HepG2 (cell line): ENCODE measurements around the gene ASCC2. TPM values are rescaled to one million over a fixed set of nuclear protein-coding genes. Genes with fewer than 3 reads are reported as not detected.

Experiments used
- ATAC-seq: fragments of 200-7000 bp; cut with Tn5 transposase; 3 replicates; pipeline ENCODE4 v1.9.1; 2020; ENCODE audit warnings: mild to moderate bottlenecking, moderate library complexity
- BruUV-seq: library from RNA; stranded (reverse); fragments of 400-500 nt; replicated peaks from 2 replicates; lab custom pipeline; 2021; lab: Mats Ljungman, UMichigan
- CTCF ChIA-PET: fragments of 300-600 bp; formaldehyde crosslinking; extraction: SDS; loops from one replicate; lab custom pipeline; 2021; ENCODE audit warnings: low total read pairs, inconsistent platforms, low intra/inter-chr PET ratio; lab: Yijun Ruan, JAX
- POLR2A ChIA-PET: fragments of 350-600 bp; sonication (Branson Sonifier 250); formaldehyde crosslinking; loops from one replicate; lab custom pipeline; 2020; ENCODE audit warnings: antibody characterized with exemption, inconsistent platforms; lab: Yijun Ruan, JAX
- DNase-seq: peaks from one replicate; pipeline ENCODE4 v3.0.0-alpha.2; 2015; ENCODE audit warnings: low spot score
- FAIRE-seq: peaks from 3 replicates; lab custom pipeline; 2011; peaks lifted over from hg19 to GRCh38; lab: Jason Lieb, UNC
- H2AFZ ChIP-seq: one replicate; pipeline ENCODE4 v1.6.1; 2011; ENCODE audit warnings: low read length, inconsistent platforms
- H3K27ac ChIP-seq: fragments of 300-600 bp; 3 replicates; pipeline ENCODE4 v1.8.0; 2011; ENCODE audit warnings: mixed run types, mild to moderate bottlenecking, mixed read lengths, low read length, inconsistent platforms; ENCODE audit not compliant: insufficient read depth; ENCODE audit errors: extremely low read length
- H3K27me3 ChIP-seq, 2 experiments: fragments of 200-600 bp in 1 of 2; 2 replicates in 1 of 2; 3 replicates in 1 of 2; pipeline versions ENCODE4 v1.6.0 to v1.8.0; 2011; ENCODE audit warnings: low read length in 2 of 2, mild to moderate bottlenecking in 2 of 2, moderate library complexity in 2 of 2, inconsistent platforms in 1 of 2; ENCODE audit not compliant: insufficient read depth in 2 of 2, control insufficient read depth in 1 of 2
- H3K36me3 ChIP-seq, 2 experiments: fragments of 200-600 bp in 1 of 2; replicated peaks in 1 of 2; 2 replicates in 1 of 2; 3 replicates in 1 of 2; pipeline versions ENCODE4 v1.5.1 to v1.8.0; 2011; ENCODE audit warnings: low read length in 2 of 2, inconsistent platforms in 1 of 2; ENCODE audit not compliant: insufficient read depth in 2 of 2, control insufficient read depth in 1 of 2
- H3K4me1 ChIP-seq: 2 replicates; pipeline ENCODE4 v1.5.1; 2012; ENCODE audit warnings: low read length, inconsistent platforms; ENCODE audit not compliant: insufficient read depth
- H3K4me2 ChIP-seq: 2 replicates; pipeline ENCODE4 v1.6.0; 2011; ENCODE audit warnings: low read depth, low read length, inconsistent platforms
- H3K4me3 ChIP-seq, 3 experiments: fragments of 200-600 bp in 1 of 3; sonication (generic), shearing (Covaris generic) in 1 of 3; replicated peaks in 1 of 3; 2 replicates each; pipeline ENCODE4 v1.5.1; 2011 to 2016; ENCODE audit warnings: low read length in 3 of 3, inconsistent platforms in 2 of 3, low read depth in 2 of 3, mild to moderate bottlenecking in 2 of 3, control low read depth in 1 of 3, mixed read lengths in 1 of 3; ENCODE audit not compliant: insufficient read depth in 1 of 3
- H3K79me2 ChIP-seq: one replicate; pipeline ENCODE4 v1.6.1; 2011; ENCODE audit warnings: low read length, inconsistent platforms; ENCODE audit not compliant: insufficient read depth
- H3K9ac ChIP-seq: 2 replicates; pipeline ENCODE4 v1.6.0; 2011; ENCODE audit warnings: mild to moderate bottlenecking, low read depth, low read length, inconsistent platforms; ENCODE audit not compliant: insufficient read depth
- H3K9me3 ChIP-seq: 2 replicates; pipeline ENCODE4 v1.5.1; 2012; ENCODE audit warnings: mild to moderate bottlenecking, low read length
- H4K20me1 ChIP-seq: 2 replicates; pipeline ENCODE4 v1.6.0; 2011; ENCODE audit warnings: inconsistent platforms, mild to moderate bottlenecking, low read length, moderate library complexity; ENCODE audit not compliant: insufficient read depth
- FOSL2 ChIP-seq: sonication (generic); formaldehyde crosslinking; IDR thresholded peaks from 2 replicates; pipeline ENCODE4 v1.4.0; 2020; ENCODE audit warnings: missing genetic modification reagents
- HES4 ChIP-seq: sonication (generic); formaldehyde crosslinking; IDR thresholded peaks from 2 replicates; pipeline ENCODE4 v1.9.0; 2021; ENCODE audit warnings: mild to moderate bottlenecking, missing genetic modification reagents, borderline replicate concordance
- IRX3 ChIP-seq: sonication (generic); formaldehyde crosslinking; IDR thresholded peaks from 2 replicates; pipeline ENCODE4 v1.8.1; 2023; ENCODE audit warnings: mild to moderate bottlenecking, low read depth, missing genetic modification reagents, borderline replicate concordance
- KLF12 ChIP-seq: sonication (generic); formaldehyde crosslinking; IDR thresholded peaks from 2 replicates; pipeline ENCODE4 v1.4.0; 2020; ENCODE audit warnings: missing genetic modification reagents, borderline replicate concordance
- MED8 ChIP-seq: sonication (generic); formaldehyde crosslinking; IDR thresholded peaks from 2 replicates; pipeline ENCODE4 v1.8.1; 2023; ENCODE audit warnings: mild to moderate bottlenecking, missing genetic modification reagents; ENCODE audit not compliant: insufficient replicate concordance
- TBP ChIP-seq: sonication (generic); formaldehyde crosslinking; IDR thresholded peaks from 2 replicates; pipeline ENCODE4 v1.5.0; 2020; ENCODE audit warnings: missing genetic modification reagents
- TOPORS ChIP-seq: sonication (generic); formaldehyde crosslinking; IDR thresholded peaks from 2 replicates; pipeline ENCODE4 v1.8.0; 2023; ENCODE audit warnings: mild to moderate bottlenecking, missing genetic modification reagents
- ZEB1 ChIP-seq: IDR thresholded peaks from 2 replicates; pipeline ENCODE4 v1.6.1; 2012; ENCODE audit warnings: mild to moderate bottlenecking, low read depth, inconsistent platforms; ENCODE audit not compliant: insufficient replicate concordance
- ZNF547 ChIP-seq: sonication (generic); formaldehyde crosslinking; IDR thresholded peaks from 2 replicates; pipeline ENCODE4 v1.5.1; 2020; ENCODE audit warnings: mild to moderate bottlenecking, missing genetic modification reagents
- ZNF549 ChIP-seq: sonication (generic); formaldehyde crosslinking; IDR thresholded peaks from 2 replicates; pipeline ENCODE4 v1.5.0; 2020; ENCODE audit warnings: missing genetic modification reagents
- ZNF777 ChIP-seq: sonication (generic); formaldehyde crosslinking; IDR thresholded peaks from 2 replicates; pipeline ENCODE4 v1.4.0; 2020; ENCODE audit warnings: missing genetic modification reagents
- WGBS: methylation state at CpG from one replicate; pipeline ENCODE4 v1.1.6; 2017; ENCODE audit warnings: low lambda C conversion rate; 5-methylcytosine and 5-hydroxymethylcytosine counted together
- in situ Hi-C: cut with HindIII; loops from 2 replicates; pipeline ENCODE4 v1.10.0; 2017; ENCODE audit warnings: low pct_unique_long_range_greater_than_20kb; ENCODE audit not compliant: extremely low pct_ligation_motif_present
- intact Hi-C: fragments of 100-400 bp; cut with micrococcal nuclease; formaldehyde crosslinking; loops from one replicate; pipeline ENCODE4 v1.10.0; 2022; ENCODE audit not compliant: unreplicated experiment
- polyA plus RNA-seq, 8 experiments: library from polyadenylated mRNA; depleted of rRNA in 3 of 8; stranded (reverse) in 7 of 8; unstranded in 1 of 8; fragments of >200 nt; fragmentation: Illumina TruSeq in 4 of 8; extraction: Trizol in 4 of 8; gene quantifications; 2 replicates each; pipeline versions ENCODE4 v1.2.1 to v1.2.3, GENCODE V29; 2011 to 2016; ENCODE audit warnings: low read depth in 4 of 8, missing spikeins in 1 of 8, mixed read lengths in 1 of 8; ENCODE audit not compliant: insufficient read depth in 1 of 8
- total RNA-seq, 5 experiments: library from RNA; depleted of rRNA; stranded (reverse); fragments of >200 nt; fragmentation: Illumina TruSeq; extraction: Trizol; gene quantifications; 2 replicates each; pipeline ENCODE4 v1.2.3, GENCODE V29; 2016; ENCODE audit warnings: low read depth in 1 of 5
- TF ChIP-seq, protein P1 (sequence below): sonication (generic); formaldehyde crosslinking; IDR thresholded peaks from 2 replicates; pipeline ENCODE4 v1.5.0; 2020; ENCODE audit warnings: missing genetic modification reagents, mild to moderate bottlenecking, borderline replicate concordance
- TF ChIP-seq, protein P2 (sequence below): sonication (generic); formaldehyde crosslinking; IDR thresholded peaks from 2 replicates; pipeline ENCODE4 v1.4.0; 2020; ENCODE audit warnings: missing genetic modification reagents, mild to moderate bottlenecking, borderline replicate concordance

ASCC2 gene
- total and polyA plus RNA-seq, 2 of the 13 experiments (the other 11 are each of a cell fraction or from before 2014, with no cell fraction given), result 26.2 to 26.3 TPM

- in situ Hi-C loops (no loop called here), intact Hi-C loops (no loop called here)
- CTCF ChIA-PET, result no interaction called here
- H3K4me1 ChIP-seq, result peaks cover 15% of the 10 kb centered on the region; the same call in 1 of the 2 replicates
- H3K79me2 ChIP-seq, result no peaks in the 10 kb centered on the region
- no peak overlapping the region for H3K4me2 ChIP-seq
- FAIRE-seq (no peak), DNase-seq (no peak), ATAC-seq (no peak)
- no peaks in the 10 kb centered on the region for H3K27me3 ChIP-seq
- H3K4me3 ChIP-seq, result no peak overlapping the region
- H4K20me1 ChIP-seq, result no peaks in the 10 kb centered on the region
- H3K9me3 ChIP-seq, result no peaks in the 10 kb centered on the region
- no TSS peak for BruUV-seq
- no peaks in the 10 kb centered on the region; a peak in 1 of 5 replicates for H3K36me3 ChIP-seq
- WGBS, result 74% methylated on average over 5 of the region's 16 CpGs
- TF ChIP-seq MED8 (CRISPR knock-in tag) (no peak), FOSL2 (CRISPR knock-in tag) (no peak), ZNF777 (no peak), ZNF547 (CRISPR knock-in tag) (no peak), ZNF549 (CRISPR knock-in tag) (no peak), IRX3 (CRISPR knock-in tag) (no peak), KLF12 (no peak), ZEB1 (no peak), TOPORS (no peak), TBP (no peak), HES4 (CRISPR knock-in tag) (no peak)
- TF ChIP-seq, protein P1, sequence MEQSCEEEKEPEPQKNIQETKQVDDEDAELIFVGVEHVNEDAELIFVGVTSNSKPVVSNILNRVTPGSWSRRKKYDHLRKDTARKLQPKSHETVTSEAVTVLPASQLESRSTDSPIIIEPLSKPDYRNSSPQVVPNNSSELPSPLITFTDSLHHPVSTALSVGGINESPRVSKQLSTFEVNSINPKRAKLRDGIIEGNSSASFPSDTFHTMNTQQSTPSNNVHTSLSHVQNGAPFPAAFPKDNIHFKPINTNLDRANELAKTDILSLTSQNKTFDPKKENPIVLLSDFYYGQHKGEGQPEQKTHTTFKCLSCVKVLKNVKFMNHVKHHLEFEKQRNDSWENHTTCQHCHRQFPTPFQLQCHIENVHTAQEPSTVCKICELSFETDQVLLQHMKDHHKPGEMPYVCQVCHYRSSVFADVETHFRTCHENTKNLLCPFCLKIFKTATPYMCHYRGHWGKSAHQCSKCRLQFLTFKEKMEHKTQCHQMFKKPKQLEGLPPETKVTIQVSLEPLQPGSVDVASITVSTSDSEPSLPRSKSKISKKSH, result no peak
- TF ChIP-seq, protein P2, sequence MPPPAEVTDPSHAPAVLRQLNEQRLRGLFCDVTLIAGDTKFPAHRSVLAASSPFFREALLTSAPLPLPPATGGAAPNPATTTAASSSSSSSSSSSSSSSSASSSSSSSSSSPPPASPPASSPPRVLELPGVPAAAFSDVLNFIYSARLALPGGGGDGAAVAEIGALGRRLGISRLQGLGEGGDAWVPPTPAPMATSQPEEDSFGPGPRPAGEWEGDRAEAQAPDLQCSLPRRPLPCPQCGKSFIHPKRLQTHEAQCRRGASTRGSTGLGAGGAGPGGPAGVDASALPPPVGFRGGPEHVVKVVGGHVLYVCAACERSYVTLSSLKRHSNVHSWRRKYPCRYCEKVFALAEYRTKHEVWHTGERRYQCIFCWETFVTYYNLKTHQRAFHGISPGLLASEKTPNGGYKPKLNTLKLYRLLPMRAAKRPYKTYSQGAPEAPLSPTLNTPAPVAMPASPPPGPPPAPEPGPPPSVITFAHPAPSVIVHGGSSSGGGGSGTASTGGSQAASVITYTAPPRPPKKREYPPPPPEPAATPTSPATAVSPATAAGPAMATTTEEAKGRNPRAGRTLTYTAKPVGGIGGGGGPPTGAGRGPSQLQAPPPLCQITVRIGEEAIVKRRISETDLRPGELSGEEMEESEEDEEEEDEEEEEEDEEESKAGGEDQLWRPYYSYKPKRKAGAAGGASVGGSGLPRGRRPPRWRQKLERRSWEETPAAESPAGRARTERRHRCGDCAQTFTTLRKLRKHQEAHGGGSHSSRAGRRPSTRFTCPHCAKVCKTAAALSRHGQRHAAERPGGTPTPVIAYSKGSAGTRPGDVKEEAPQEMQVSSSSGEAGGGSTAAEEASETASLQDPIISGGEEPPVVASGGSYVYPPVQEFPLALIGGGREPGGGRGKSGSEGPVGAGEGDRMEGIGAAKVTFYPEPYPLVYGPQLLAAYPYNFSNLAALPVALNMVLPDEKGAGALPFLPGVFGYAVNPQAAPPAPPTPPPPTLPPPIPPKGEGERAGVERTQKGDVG (CRISPR knock-in tag), result no peak
- H2AFZ ChIP-seq, result no peak overlapping the region
- H3K9ac ChIP-seq, result no peak overlapping the region
- H3K27ac ChIP-seq, result no peak overlapping the region
- POLR2A ChIA-PET, result interaction anchor here (1.2 kb wide), 1 partner anchor 13 kb away, joined by 3 read pairs; the partner anchor contains the start of genes UQCR10 and ZMAT5
Measured at GRCh38 chr22:29753808-29754657, 84.0 kb downstream of the ASCC2 start.
